RWPE2 (cell line): ENCODE measurements around the gene CLIC5.
A peak's percentile ranks its signal among the peaks of the same experiment; 100 is the strongest.

Experiments
- ATAC-seq: fragments of 200-7000 bp; cut with Tn5 transposase; 3 replicates; pipeline ENCODE4 v1.9.1; 2021; ENCODE audit warnings: low read depth
- DNase-seq: peaks from one replicate; pipeline ENCODE4 v3.0.0-alpha.2; 2020; ENCODE audit warnings: low spot score
- H3K27ac ChIP-seq: fragments of 450-650 bp; 2 replicates; pipeline ENCODE4 v1.5.1; 2017; ENCODE audit warnings: mild to moderate bottlenecking; ENCODE audit not compliant: poor library complexity, severe bottlenecking
- H3K27me3 ChIP-seq: fragments of 250-450 bp; sonication (Bioruptor Pico); 2 replicates; pipeline ENCODE4 v1.5.1; 2021; ENCODE audit warnings: mild to moderate bottlenecking, moderate library complexity; ENCODE audit not compliant: insufficient read depth, poor library complexity, severe bottlenecking
- H3K36me3 ChIP-seq: fragments of 250-450 bp; sonication (Bioruptor Pico); 2 replicates; pipeline ENCODE4 v1.5.1; 2020; ENCODE audit warnings: low read depth, mild to moderate bottlenecking, moderate library complexity
- H3K4me1 ChIP-seq: fragments of 250-450 bp; sonication (Bioruptor Pico); 2 replicates; pipeline ENCODE4 v1.5.1; 2021; ENCODE audit warnings: mild to moderate bottlenecking, moderate library complexity; ENCODE audit not compliant: insufficient read depth, poor library complexity, severe bottlenecking
- H3K4me3 ChIP-seq: fragments of 250-450 bp; sonication (Bioruptor Pico); 2 replicates; pipeline ENCODE4 v1.5.1; 2021; ENCODE audit warnings: mild to moderate bottlenecking, moderate library complexity; ENCODE audit not compliant: severe bottlenecking
- H3K9me3 ChIP-seq: fragments of 250-450 bp; sonication (Bioruptor Pico); 2 replicates; pipeline ENCODE4 v1.5.1; 2021; ENCODE audit warnings: mild to moderate bottlenecking, moderate library complexity; ENCODE audit not compliant: severe bottlenecking
- CTCF ChIP-seq: fragments of 450-650 bp; IDR thresholded peaks from one replicate; pipeline ENCODE4 v1.5.1; 2017; ENCODE audit warnings: mild to moderate bottlenecking, moderate library complexity; ENCODE audit not compliant: poor library complexity, severe bottlenecking

The CLIC5 gene

GRCh38 chr6:46016063-46016608 lies 476 bp upstream of the CLIC5 start:
- TF ChIP-seq CTCF: no peak
- Histone ChIP-seq H3K36me3 (no peaks in the 10 kb centered on the region), H3K27ac (no peak overlapping the region), H3K9me3 (peaks cover 6% of the 10 kb centered on the region), H3K27me3 (peaks cover 57% of the 10 kb centered on the region), H3K4me3 (no peak overlapping the region), H3K4me1 (no peaks in the 10 kb centered on the region)
- ATAC-seq (no peak), DNase-seq (no peak)

DNA sequence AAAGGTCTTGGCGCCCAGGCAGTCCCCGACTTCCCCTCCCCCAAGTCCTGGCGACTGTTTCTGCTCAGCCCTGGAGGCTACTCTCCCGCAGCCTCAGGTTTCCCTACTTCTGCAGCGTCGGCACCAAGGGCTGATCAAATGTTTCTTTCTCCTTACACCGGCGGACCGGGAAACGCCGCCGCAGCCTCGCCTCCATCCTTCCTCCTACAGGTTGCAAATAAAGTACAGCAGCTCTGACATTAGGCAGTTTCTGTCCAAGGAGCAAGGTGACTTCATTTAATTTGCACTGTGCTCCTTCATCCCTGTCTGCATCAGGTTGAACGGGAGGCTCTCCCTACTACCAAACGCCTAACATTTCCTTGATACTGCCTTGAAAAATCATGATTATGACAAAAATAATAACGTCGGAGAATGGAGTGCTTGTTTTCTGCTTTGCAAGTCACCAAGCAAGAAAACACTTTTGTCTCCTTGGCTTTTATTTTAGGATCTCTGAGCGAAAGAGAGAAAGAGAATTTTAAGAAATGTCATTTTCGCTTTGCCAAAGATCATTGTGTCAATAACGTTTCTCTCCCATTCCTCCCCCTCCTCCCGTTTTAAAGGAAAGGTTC lies 1.0 kb downstream of the CLIC5 start:
- peaks cover 6% of the 10 kb centered on the region for H3K9me3 ChIP-seq
- H3K27me3 ChIP-seq: peaks cover 57% of the 10 kb centered on the region
- ATAC-seq (no peak; the same call in 2 of the 3 replicates), DNase-seq (no peak)
- TF ChIP-seq CTCF: no peak
- H3K4me3 ChIP-seq: peak overlapping the region; percentile 15
- H3K36me3 ChIP-seq: no peaks in the 10 kb centered on the region
- no peaks in the 10 kb centered on the region for H3K4me1 ChIP-seq
- H3K27ac ChIP-seq: no peak overlapping the region

DNA sequence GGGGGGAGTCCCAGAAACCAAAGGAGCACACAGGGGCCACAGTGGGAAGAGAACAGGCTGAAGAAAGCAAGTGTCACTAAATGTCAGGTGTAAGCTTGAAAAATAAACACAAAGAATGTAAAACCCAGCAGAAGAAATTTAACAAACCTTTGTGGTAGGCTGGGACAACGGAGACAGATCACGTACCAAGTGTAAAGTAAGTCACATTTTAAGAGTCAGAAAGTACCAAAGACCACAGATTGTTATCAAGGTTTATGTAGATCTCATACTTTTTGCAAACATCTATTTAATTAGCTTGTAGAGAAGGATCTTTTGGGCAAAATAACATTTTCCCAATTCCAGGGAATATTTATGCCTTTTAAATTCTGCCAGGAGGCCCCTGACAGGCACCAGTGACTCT lies 1.6 kb downstream of the CLIC5 start:
- ATAC-seq: no peak
- Histone ChIP-seq H3K9me3 (peaks cover 6% of the 10 kb centered on the region), H3K36me3 (no peaks in the 10 kb centered on the region), H3K4me1 (no peaks in the 10 kb centered on the region), H3K4me3 (no peak overlapping the region), H3K27ac (no peak overlapping the region), H3K27me3 (peaks cover 57% of the 10 kb centered on the region)
- no peak for TF ChIP-seq CTCF
- no peak for DNase-seq

- Histone ChIP-seq H3K4me3 (no peak overlapping the region), H3K27ac (no peak overlapping the region), H3K9me3 (peaks cover 6% of the 10 kb centered on the region), H3K4me1 (no peaks in the 10 kb centered on the region), H3K36me3 (no peaks in the 10 kb centered on the region), H3K27me3 (peaks cover 56% of the 10 kb centered on the region)
- no peak for ATAC-seq
- TF ChIP-seq CTCF: no peak
- DNase-seq: no peak
Measured at GRCh38 chr6:46013639-46014038, 2.0 kb downstream of the CLIC5 start.

GRCh38 chr6:46012834-46013233 lies 2.8 kb downstream of the CLIC5 start:
- Histone ChIP-seq H3K27me3 (peaks cover 48% of the 10 kb centered on the region), H3K4me3 (no peak overlapping the region), H3K4me1 (no peaks in the 10 kb centered on the region), H3K27ac (no peak overlapping the region), H3K36me3 (no peaks in the 10 kb centered on the region), H3K9me3 (peaks cover 6% of the 10 kb centered on the region)
- no peak for DNase-seq
- no peak for TF ChIP-seq CTCF
- no peak for ATAC-seq
